Sigmoid colon (tissue), 7 donors: ENCODE data around the gene LAMB3. TPM values are rescaled to one million over a fixed set of nuclear protein-coding genes. Genes with fewer than 3 reads are reported as not detected.

ENCODE experiments used
- DNase-seq: peaks from one replicate; pipeline ENCODE4 v3.0.0-alpha.2; 2019
- H3K27ac ChIP-seq, 4 donors: fragments of 200-600 bp; sonication (generic); one replicate each; pipeline ENCODE4 v1.5.1; 2016 to 2019; ENCODE audit warnings: mild to moderate bottlenecking in 1 of 4
- H3K27me3 ChIP-seq, 3 donors: fragments of 200-600 bp; sonication (generic); one replicate each; pipeline ENCODE4 v1.5.1; 2019; ENCODE audit warnings: mild to moderate bottlenecking in 1 of 3
- H3K36me3 ChIP-seq, 4 donors: fragments of 200-600 bp; sonication (generic); one replicate each; pipeline ENCODE4 v1.5.1; 2016 to 2019
- H3K4me1 ChIP-seq, 4 donors: fragments of 200-600 bp; sonication (generic); one replicate each; pipeline ENCODE4 v1.5.1; 2017 to 2019
- H3K4me3 ChIP-seq, 4 donors: fragments of 200-600 bp; sonication (generic); one replicate each; pipeline ENCODE4 v1.5.1; 2017 to 2019; ENCODE audit warnings: mild to moderate bottlenecking in 2 of 4, moderate library complexity in 1 of 4
- H3K9me3 ChIP-seq, 4 donors: fragments of 200-600 bp in 3 of 4; sonication (generic) in 3 of 4; one replicate each; pipeline versions ENCODE4 v1.5.1 to v1.6.1; 2013 to 2019
- CTCF ChIP-seq, 4 experiments: fragments of 450-650 bp in 3 of 4; fragments of 200-600 bp in 1 of 4; IDR thresholded peaks; one replicate each; pipeline ENCODE4 v1.5.1; 2016 to 2019; ENCODE audit warnings: antibody characterized with exemption in 4 of 4, mild to moderate bottlenecking in 3 of 4, moderate library complexity in 2 of 4
- EP300 ChIP-seq, 4 donors: sonication (generic); formaldehyde crosslinking; IDR thresholded peaks; one replicate each; pipeline ENCODE4 v1.6.1; 2017; ENCODE audit warnings: antibody characterized with exemption in 4 of 4
- POLR2A ChIP-seq, 2 donors: fragments of 450-650 bp; IDR thresholded peaks; one replicate each; pipeline ENCODE4 v1.6.1; 2016; ENCODE audit warnings: antibody characterized with exemption in 2 of 2, mild to moderate bottlenecking in 2 of 2, moderate library complexity in 2 of 2
- POLR2AphosphoS5 ChIP-seq, 4 donors: sonication (generic); formaldehyde crosslinking; IDR thresholded peaks; one replicate each; pipeline ENCODE4 v1.6.1; 2017; ENCODE audit warnings: antibody characterized with exemption in 4 of 4
- WGBS, 2 donors: extraction: QIAGEN DNeasy Blood & Tissue Kit; methylation state at CpG; one replicate each; pipeline ENCODE4 v1.1.7; 2013; 5-methylcytosine and 5-hydroxymethylcytosine counted together
- intact Hi-C: fragments of 100-400 bp; cut with DNase I; formaldehyde crosslinking; loops from one replicate; pipeline ENCODE4 v1.15.1; 2023
- polyA plus RNA-seq, 3 donors: library from polyadenylated mRNA; stranded (reverse); fragments of 200-250 nt; gene quantifications; one replicate each; pipeline ENCODE4 v1.2.3, GENCODE V29; 2013
- total RNA-seq, 4 donors: library from RNA; depleted of rRNA; stranded (reverse); fragments of >200 nt; gene quantifications; one replicate each; pipeline ENCODE4 v1.1.0, GENCODE V29; 2016
- donor health status: healthy with polysubstance abuse.
- donor health status: Bipolar disorder and iron deficiency.
- donor health status: healthy.

The LAMB3 gene
- total and polyA plus RNA-seq, 7 donors, result 0.14 to 49.4 (median 9.3) TPM; not detected in 1

DNA sequence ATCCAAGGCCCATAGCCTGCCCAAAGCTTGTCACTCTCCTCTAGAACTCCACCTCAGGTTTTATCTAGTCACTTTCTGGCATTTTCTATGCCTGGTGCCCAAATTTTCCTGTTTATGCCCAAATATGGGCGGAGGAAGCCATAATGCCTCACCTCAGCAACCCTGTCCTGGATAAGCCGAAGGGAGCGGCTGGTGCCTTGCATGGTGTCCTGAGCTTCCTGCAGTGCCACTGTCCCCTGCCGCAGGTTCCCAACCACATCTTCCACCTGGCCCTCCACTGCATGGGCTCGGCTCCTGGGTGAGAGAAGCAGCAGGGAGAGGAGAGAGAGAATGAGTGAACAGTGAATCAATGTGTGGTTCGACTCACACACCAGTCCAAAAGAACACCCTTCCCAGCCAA, 34.5 kb downstream of the LAMB3 start:
- no peak for DNase-seq
- TF ChIP-seq POLR2A (IDR thresholded peaks at IDR 0.05) (no peak), POLR2AphosphoS5 (IDR thresholded peaks at IDR 0.05) (no peak), CTCF (IDR thresholded peaks at IDR 0.05) (no peak), EP300 (IDR thresholded peaks at IDR 0.05) (no peak)
- H3K36me3 ChIP-seq, result no peaks in the 10 kb centered on the region
- no peaks in the 10 kb centered on the region for H3K4me1 ChIP-seq
- no peaks in the 10 kb centered on the region for H3K9me3 ChIP-seq
- 91 to 97% methylated on average over 6 of the region's 6 CpGs for WGBS, 2 donors
- intact Hi-C loops, result no loop called here
- H3K27ac ChIP-seq, result no peak overlapping the region
- H3K27me3 ChIP-seq, result no peaks in the 10 kb centered on the region
- no peak overlapping the region for H3K4me3 ChIP-seq

DNA sequence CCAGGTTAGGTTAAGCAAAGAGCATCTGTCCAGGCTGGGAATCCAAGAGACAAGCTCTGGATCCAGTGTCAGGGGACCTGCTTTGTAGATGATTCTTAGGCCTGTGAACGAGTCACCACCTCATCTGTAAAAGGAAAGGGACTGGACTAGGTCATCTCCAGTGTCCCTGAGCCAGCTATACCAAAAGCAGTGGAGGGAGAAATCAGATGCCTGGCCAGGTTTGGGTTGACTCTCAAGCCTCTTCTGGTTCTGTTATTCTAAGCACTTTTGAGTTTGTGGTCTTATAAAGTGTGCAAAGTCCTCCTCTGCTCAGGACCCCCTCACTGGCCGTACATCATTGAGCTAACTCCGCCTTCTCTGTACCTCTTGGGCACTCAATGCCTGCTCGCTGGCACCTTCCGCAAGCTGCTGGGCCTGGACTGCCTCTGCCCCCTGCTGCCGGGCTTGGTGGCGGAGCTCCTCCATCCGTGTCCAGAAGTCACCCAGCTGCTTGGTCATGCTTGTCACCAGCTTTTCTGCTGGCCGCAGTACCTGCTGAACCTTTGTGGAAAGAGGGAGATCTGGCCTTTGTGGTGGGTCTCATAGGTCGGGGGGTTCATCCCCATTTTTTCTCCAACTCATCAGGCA, 35.1 kb downstream of the LAMB3 start:
- H3K36me3 ChIP-seq, result no peaks in the 10 kb centered on the region
- intact Hi-C loops, result no loop called here
- TF ChIP-seq POLR2A (IDR thresholded peaks at IDR 0.05) (no peak), EP300 (IDR thresholded peaks at IDR 0.05) (no peak), CTCF (IDR thresholded peaks at IDR 0.05) (no peak), POLR2AphosphoS5 (IDR thresholded peaks at IDR 0.05) (no peak)
- 93 to 94% methylated on average over 10 of the region's 10 CpGs for WGBS, 2 donors
- DNase-seq, result no peak
- no peaks in the 10 kb centered on the region for H3K4me1 ChIP-seq
- H3K9me3 ChIP-seq, result no peaks in the 10 kb centered on the region
- H3K4me3 ChIP-seq, result no peak overlapping the region
- no peaks in the 10 kb centered on the region for H3K27me3 ChIP-seq
- no peak overlapping the region for H3K27ac ChIP-seq

- H3K27ac ChIP-seq, result no peak overlapping the region
- intact Hi-C loops, result no loop called here
- no peaks in the 10 kb centered on the region for H3K36me3 ChIP-seq
- no peaks in the 10 kb centered on the region for H3K4me1 ChIP-seq
- WGBS, 2 donors, result 97 to 98% methylated on average over 5 of the region's 5 CpGs
- no peak for DNase-seq
- no peak overlapping the region for H3K4me3 ChIP-seq
- H3K27me3 ChIP-seq, result no peaks in the 10 kb centered on the region
- H3K9me3 ChIP-seq, result no peaks in the 10 kb centered on the region
- TF ChIP-seq POLR2A (IDR thresholded peaks at IDR 0.05) (no peak), CTCF (IDR thresholded peaks at IDR 0.05) (no peak), POLR2AphosphoS5 (IDR thresholded peaks at IDR 0.05) (no peak), EP300 (IDR thresholded peaks at IDR 0.05) (no peak)
These were observed 35.7 kb downstream of the LAMB3 start for GRCh38 chr1:209616366-209617046.

- Histone ChIP-seq H3K4me3 (no peak overlapping the region), H3K9me3 (no peaks in the 10 kb centered on the region), H3K36me3 (no peaks in the 10 kb centered on the region), H3K27me3 (no peaks in the 10 kb centered on the region), H3K4me1 (no peaks in the 10 kb centered on the region), H3K27ac (no peak overlapping the region)
- WGBS, 2 donors, result 96 to 98% methylated on average over 5 of the region's 5 CpGs
- TF ChIP-seq CTCF (IDR thresholded peaks at IDR 0.05) (no peak), POLR2AphosphoS5 (IDR thresholded peaks at IDR 0.05) (no peak), POLR2A (IDR thresholded peaks at IDR 0.05) (no peak), EP300 (IDR thresholded peaks at IDR 0.05) (no peak)
- no peak for DNase-seq
- intact Hi-C loops, result no loop called here
These were observed 37.3 kb downstream of the LAMB3 start for GRCh38 chr1:209614906-209615305.

DNA sequence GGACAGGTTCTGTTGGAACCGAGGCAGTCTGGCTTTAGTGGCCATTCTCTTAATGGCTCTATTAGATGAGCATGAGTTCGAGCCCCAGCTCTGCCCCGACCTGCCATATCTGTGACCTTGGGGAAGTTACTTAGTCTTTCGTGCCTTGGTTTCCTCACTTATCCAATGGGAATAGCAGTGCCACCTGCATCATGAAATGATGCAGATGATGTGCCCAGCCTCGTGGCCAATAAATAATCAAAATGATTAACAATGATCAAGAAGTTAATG, 38.1 kb downstream of the LAMB3 start:
- DNase-seq, result no peak
- H3K36me3 ChIP-seq, result no peaks in the 10 kb centered on the region
- no peak for TF ChIP-seq EP300 (IDR thresholded peaks at IDR 0.05)
- no peak for TF ChIP-seq CTCF (IDR thresholded peaks at IDR 0.05)
- TF ChIP-seq POLR2A (IDR thresholded peaks at IDR 0.05), result no peak
- no peak for TF ChIP-seq POLR2AphosphoS5 (IDR thresholded peaks at IDR 0.05)
- H3K27me3 ChIP-seq, result no peaks in the 10 kb centered on the region
- no peaks in the 10 kb centered on the region for H3K4me1 ChIP-seq
- WGBS, 2 donors, result 91 to 93% methylated on average over 5 of the region's 5 CpGs
- no peak overlapping the region for H3K4me3 ChIP-seq
- no peak overlapping the region for H3K27ac ChIP-seq
- no peaks in the 10 kb centered on the region for H3K9me3 ChIP-seq
- intact Hi-C loops, result no loop called here
